H1 (cell line): Measurements from ENCODE around the gene LPP.

Experiments used
- ASH2L ChIP-seq: fragments of 200-600, 300-600 bp; sonication (generic); IDR thresholded peaks from one replicate; pipeline ENCODE4 v1.7.1; 2017; ENCODE audit warnings: low read length
- FOSL1 ChIP-seq: IDR thresholded peaks from 2 replicates; pipeline ENCODE4 v1.6.1; 2011; ENCODE audit warnings: mild to moderate bottlenecking, low read depth, low read length, moderate library complexity; ENCODE audit not compliant: insufficient read depth
- JUN ChIP-seq: IDR thresholded peaks from 2 replicates; pipeline ENCODE4 v1.6.1; 2011; ENCODE audit warnings: low read depth, mild to moderate bottlenecking, improper control_type of control experiment, low read length
- POLR2A ChIP-seq, 2 experiments: IDR thresholded peaks; 1 replicate in 1 of 2; 2 replicates in 1 of 2; pipeline ENCODE4 v1.6.1; 2011; ENCODE audit warnings: low read depth in 2 of 2, low read length in 2 of 2, mild to moderate bottlenecking in 2 of 2; ENCODE audit errors: control extremely low read depth in 1 of 2
- RFX5 ChIP-seq: IDR thresholded peaks from 2 replicates; pipeline ENCODE4 v1.6.1; 2011; ENCODE audit warnings: low read depth, low read length, improper control_type of control experiment, borderline replicate concordance
- ZNF274 ChIP-seq: IDR thresholded peaks from 2 replicates; pipeline ENCODE4 v1.7.0; 2012; ENCODE audit warnings: low read length, borderline replicate concordance; ENCODE audit errors: extremely low read depth
- TF ChIP-seq, protein P1 (sequence below), 3 experiments: IDR thresholded peaks; 1 replicate in 2 of 3; 2 replicates in 1 of 3; pipeline versions ENCODE4 v1.5.1 to v1.6.1; 2011; ENCODE audit warnings: low read length in 3 of 3, mild to moderate bottlenecking in 3 of 3, inconsistent platforms in 2 of 3, low read depth in 1 of 3, moderate library complexity in 1 of 3; ENCODE audit not compliant: insufficient read depth in 1 of 3; ENCODE audit errors: control extremely low read depth in 1 of 3

DNA sequence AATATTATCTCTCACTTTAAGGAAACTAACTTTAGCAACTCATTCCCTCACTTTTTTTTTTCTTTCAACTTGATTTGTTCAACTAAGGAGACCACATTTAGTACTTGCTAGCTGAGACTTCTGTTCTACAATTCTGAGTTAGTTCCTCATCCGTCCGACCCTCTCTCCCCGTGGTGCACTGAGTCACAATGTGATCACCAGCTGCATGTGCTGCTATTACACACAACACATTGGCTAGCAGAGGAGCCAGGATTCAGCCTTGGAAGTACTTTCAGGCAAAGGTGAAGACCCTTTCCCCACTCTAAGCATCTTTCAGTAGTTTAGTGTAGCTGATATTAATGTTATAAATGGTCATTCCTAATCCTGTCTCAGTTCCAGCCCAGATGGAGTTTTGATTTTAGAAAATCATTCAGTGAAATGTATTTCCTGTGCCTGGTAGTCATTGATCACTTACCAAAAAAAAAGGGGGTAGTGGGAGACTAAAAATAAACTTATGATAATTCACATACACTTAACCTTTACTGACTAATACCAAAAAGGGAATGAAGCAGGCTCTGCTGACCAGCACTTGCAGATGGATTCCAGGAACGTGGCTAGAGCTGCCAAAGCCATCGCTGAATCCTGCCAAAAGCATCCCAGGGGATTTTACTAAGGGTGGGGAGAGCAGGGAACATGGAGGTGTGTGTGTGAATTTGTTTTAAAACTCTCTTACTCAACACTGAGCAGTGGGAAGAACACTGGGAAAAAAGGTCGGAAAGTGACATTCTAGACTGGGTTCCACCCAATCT, 424.8 kb downstream of the LPP start:
- TF ChIP-seq POLR2A (IDR thresholded peaks at IDR 0.05; ENCODE audit: control extremely low read depth in 1 of 2, low read depth in 2 of 2, low read length in 2 of 2) (no peak), RFX5 (no peak), ASH2L (no peak), JUN (no peak), ZNF274 (no peak), FOSL1 (no peak)
- TF ChIP-seq, protein P1, sequence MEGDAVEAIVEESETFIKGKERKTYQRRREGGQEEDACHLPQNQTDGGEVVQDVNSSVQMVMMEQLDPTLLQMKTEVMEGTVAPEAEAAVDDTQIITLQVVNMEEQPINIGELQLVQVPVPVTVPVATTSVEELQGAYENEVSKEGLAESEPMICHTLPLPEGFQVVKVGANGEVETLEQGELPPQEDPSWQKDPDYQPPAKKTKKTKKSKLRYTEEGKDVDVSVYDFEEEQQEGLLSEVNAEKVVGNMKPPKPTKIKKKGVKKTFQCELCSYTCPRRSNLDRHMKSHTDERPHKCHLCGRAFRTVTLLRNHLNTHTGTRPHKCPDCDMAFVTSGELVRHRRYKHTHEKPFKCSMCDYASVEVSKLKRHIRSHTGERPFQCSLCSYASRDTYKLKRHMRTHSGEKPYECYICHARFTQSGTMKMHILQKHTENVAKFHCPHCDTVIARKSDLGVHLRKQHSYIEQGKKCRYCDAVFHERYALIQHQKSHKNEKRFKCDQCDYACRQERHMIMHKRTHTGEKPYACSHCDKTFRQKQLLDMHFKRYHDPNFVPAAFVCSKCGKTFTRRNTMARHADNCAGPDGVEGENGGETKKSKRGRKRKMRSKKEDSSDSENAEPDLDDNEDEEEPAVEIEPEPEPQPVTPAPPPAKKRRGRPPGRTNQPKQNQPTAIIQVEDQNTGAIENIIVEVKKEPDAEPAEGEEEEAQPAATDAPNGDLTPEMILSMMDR (IDR thresholded peaks at IDR 0.05; ENCODE audit: control extremely low read depth in 1 of 3, insufficient read depth in 1 of 3, low read depth in 1 of 3, low read length in 3 of 3) = no peak
